CD4-positive, alpha-beta T cell treated with Interleukin-4 for 1 hour (primary cell): ENCODE results near the gene MYO15B.
"Not testable (repeated sequence)": the region's sequence is repeated elsewhere in the genome, so short reads cannot be mapped to it uniquely, and the experiment has no call there.

ENCODE experiments used
- DNase-seq, 2 donors: peaks; one replicate each; pipeline ENCODE4 v3.0.0-alpha.2; 2020 to 2022

The MYO15B gene

DNA sequence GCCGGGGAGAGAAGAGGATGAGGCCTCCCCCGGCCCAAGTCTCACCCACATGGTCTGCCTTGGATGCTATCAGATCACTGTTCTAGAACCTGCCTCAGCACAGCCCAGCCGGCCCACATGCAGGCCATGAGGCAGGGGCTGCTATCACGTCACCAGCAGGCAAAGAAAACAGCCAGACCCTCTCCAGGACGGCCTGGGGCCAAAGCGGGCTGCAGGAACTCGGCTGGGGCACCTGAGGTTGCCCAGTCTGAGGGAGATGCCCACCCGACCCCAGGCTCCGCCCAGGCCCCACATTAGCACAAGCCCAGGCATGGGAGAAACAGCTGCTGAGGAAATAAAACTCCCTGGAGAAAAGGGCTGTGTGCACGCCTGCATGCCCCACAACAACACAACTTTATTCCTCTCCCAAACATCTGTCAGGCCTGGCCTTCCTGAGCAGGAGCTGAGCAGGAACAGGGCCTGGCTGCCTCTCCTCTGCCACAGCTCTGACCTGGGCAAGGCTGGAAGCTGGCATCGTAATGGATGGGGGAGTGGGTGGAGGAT is 39.0 kb downstream of the MYO15B start:
- no peak for DNase-seq

DNA sequence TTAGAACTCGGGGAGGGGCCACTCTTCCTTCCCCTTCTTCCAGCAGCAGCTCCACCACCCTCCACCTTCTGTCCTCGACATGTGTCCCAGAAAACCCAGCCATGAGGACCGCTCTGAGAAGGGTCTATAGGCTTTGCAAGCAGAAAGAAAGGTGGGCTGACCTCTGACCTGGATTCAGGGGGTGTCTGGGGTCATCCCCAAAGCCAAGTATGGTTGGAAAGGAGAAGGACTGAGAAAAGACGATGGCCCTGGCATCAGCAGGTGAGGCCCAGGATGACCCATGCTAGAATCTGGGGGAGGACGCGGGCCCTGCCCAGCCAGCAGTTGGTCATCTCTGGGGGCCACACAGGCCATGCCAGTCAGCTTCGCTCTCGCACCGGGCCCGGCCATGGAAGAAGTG is 39.5 kb downstream of the MYO15B start:
- DNase-seq = no peak

DNA sequence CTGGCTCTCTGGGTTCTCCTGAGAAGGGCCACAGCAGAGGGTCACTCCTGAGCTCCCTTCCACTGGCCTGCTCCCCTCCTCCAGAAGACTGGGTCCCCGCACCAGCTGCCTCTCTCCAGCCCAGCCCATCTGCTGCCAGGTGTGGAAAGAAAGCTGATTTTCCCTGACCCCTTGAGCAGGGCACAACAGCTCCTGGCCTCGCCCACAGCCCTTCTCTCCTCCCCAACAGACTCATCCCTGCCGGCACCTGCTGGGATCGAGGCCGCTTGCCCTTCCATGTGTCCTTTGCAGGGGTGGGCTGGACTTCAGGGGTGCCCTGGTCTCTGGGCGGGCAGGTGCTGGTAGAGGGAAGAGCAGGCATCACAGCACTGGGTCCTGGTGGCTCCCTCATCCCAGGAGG is 40.8 kb downstream of the MYO15B start:
- no peak for DNase-seq

DNA sequence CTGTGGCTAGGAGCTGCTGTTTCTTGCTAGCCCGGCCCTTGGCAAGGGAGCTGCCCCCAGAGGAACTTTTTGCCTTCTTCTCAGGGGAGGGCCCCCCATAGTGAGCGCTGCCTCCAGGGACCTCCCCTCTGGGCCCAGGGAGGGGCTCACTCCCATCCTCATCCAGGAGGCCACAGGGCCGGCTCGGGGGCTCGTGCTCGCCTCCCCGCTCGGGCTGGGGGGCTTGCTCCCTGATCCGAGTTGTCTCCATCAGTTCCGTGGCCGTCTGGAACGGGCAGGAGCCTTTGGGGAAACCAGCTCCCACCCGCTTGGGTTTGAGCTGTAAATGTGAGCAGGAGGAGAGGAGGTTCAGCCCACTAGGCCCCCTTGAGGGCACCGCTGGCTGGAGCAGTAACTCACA is 41.6 kb downstream of the MYO15B start:
- DNase-seq = no peak

DNA sequence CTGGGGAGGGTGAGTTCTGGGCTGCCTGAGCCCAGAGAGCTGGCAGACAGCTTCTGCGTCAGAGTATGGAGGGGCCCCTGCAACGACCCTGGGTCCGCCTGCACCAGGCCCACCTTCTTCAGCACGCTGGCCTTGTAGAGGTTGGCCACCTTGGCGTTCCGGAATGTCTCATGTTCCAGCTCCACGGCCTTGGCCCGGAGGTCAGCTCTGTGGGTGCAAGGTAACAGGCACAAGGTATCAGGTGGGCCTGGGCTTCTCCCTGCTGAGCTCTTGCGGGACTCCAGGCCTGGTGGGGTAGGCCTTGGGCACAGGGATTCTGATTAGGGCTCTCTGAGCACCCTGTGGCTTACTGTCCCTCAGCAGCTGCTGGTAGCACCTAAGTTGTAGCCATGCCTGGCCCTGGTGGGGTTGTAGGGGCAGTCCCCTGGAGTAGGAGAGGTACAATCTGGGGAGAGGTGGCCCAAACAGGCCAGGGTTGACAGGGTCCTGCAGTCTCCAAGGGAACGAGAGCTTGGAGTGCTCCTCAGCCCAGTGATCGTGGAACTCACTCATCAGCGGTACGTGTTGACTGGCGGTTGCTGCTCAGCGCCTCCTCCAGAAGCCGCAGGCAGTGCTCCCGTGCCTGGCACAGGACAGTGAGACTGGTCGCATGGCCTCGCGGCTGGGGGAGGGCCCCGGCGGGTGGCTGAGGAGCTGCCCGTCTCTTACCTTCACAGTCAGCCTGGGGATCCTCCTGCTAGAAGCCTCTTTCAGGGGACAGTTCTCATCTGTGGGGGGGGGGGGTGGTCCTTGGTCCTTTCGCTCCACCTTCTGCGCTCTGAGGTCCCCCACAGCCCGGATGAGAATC is 42.7 kb downstream of the MYO15B start:
- no peak for DNase-seq

DNA sequence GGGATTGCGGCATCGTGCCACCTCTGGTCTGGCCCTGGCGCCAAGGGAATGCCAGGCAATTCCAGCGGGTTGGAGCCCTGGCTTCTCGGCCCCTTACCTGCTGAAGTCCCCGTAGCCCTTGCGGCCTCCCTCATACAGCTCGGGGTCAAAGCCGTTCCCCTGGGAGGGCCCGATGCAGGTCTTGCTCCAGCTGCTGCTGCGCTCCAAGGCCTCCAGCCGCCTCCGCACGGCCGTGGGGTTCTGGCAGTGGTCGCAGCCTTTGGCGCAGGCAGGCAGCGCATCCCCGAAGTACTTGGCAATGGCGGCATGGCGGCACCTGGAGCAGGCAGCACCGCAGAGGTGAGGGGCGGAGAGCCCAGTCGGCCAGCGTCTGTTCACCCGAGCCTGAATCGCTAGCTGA is 43.8 kb downstream of the MYO15B start:
- no peak for DNase-seq

DNA sequence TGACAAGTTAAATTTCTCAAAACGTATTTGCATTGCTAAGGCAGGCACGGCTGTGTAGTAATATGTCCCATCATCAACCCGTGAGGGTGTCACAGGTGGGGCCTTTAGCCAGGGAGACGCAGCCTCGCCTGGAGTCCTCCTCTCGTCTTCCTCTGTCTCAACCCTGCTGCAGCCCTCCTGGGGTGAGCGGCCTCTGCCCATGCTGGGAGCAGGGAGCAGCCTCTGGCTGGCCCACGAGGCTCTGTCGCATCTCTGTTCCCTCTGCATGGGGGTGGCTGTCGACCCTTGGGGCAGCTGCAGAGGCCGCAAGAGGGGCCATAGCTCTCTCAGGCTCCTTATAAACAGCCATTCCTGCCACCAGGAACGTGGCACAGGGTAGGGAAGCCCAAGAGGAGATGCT is 44.8 kb downstream of the MYO15B start:
- no peak for DNase-seq

DNA sequence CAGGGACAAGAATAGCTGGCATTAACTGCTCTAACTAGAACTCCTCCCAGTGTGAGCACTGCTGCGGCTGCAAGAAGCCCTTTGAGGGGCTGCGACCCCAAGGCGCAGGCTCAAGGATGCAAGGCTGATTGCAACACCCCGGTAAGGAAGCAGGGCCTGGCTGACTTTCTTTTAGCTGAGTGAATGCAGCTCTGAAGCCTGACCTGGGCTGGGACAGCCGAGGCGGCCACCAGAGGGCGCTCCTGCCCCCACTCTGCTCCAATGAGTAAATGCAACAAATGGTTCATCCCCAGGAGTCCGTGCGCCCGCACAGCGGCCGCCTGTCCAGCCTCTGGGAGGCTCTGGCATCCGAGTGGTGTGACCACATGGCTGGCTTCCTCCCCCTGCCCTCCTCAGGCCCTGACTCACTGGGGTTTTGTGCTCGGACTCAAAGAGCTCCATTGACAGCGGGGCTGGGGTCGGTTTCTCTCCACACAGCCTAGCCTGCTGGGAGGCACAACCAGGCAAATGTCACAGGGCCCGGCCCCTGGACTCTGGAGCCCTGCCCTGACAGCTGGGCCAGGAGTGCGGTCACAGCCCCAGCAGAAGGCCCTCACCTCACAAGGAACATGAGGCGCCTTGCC is 45.4 kb downstream of the MYO15B start, which contains the start of gene SMIM5:
Gene SMIM5 (plus strand): TSS at position 572 of the 623 bp plus-strand sequence. CDS start 6,768 bp downstream, outside the sequence.
- DNase-seq = peak; percentile 78 to 81

DNA sequence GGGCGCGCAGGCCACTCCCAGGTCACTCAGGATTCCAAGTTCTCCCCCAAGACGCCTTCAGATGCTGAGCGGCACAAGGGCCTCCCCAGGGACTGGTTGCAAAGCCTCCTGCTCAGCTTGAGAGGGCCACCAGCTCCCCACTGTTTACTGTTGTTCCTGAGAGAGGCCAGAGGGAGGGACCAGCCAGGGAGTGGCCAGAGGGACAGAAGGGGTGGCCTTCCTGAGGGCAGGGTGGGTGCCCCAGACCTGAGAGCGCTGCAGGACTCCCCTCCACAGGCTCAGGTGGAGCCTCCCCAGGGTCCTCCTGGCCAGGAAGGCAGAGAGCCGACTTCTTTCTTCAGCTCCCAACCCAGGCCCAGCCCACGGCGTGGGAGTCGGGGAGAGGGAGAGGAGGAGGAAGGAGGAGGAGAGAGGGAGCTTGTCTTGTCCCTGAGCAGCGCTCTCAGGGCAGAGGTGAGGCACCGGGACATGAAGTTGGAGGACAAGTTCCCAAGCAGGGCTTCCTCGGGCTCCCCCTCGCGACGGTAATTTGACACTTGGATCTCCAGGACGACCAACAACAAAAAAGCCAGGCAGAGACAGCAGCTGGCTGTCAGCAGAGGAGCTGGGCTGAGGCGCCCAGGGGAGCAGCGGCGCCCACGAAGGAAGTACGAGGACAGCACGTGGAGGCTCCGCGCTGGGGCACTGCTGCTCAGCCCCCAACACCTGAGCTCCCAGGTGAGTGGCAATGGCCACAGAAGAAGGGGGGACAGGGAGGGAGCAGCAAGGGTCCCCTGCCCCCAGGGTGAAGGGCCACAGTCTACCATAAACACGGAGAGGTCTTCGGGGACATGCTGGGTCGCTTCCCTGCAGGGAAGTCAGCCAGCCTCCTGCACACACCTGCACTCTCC is 46.1 kb downstream of the MYO15B start:
- peak; percentile 51 to 57 for DNase-seq

DNA sequence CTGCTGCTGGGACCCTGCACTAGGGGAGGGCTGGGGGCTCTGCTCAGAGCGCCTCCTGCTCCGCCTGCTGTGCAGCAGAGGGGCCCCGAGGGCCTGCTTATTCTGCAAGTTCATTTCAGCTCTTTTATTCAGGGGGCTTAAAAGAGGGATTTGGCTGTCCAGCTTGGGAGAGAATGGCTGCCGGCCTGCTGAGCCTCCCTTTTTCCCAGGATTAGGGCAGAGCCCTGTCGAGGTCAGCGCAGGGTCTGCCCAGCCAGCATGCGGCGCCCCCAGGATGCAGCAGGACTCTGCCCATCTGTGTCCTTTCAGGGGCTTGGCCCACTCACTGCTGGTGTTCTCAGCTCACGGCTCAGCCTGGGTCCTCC is 46.8 kb downstream of the MYO15B start:
- DNase-seq = no peak

DNA sequence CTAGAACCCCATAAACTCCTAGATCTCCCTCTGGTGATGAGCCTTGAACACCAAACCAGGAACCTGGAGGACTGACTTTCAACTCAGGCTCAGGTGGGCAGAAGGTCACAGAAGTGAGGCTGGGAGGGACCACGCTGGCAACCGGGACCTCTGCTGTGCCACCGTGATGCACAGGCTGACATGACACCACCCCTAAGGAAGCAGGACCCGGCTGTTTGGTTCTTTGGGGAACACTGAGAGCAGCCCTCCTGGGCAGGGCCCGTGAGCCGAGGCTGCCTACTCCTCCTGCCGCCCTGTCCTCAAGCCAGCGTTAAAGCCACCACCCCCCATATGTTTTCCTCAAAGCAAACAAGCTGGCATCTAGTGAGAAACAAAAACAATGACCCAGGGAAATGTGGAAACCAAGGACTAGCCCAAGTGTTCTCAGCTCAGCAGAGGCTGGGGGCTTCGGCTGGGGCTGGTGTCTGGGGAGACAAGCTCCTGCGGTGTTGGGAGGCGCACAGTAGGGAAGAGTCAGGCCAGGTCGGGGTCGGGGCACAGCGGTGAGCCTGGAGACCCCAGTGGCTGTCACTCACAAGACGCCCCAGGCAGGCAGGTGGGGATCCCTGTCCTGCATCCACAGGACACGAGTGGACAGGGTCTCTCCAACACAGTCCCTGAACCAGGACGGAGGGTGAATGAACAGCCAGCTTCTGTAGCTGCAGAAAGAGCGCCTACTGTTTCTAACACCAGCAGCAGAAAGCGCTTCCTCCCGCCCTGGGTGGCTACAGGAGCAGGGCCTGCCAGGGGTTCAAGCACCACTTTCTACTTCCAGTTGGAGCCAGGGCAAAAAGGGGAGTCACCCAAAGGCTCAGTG is 47.4 kb downstream of the MYO15B start:
- no peak for DNase-seq

DNA sequence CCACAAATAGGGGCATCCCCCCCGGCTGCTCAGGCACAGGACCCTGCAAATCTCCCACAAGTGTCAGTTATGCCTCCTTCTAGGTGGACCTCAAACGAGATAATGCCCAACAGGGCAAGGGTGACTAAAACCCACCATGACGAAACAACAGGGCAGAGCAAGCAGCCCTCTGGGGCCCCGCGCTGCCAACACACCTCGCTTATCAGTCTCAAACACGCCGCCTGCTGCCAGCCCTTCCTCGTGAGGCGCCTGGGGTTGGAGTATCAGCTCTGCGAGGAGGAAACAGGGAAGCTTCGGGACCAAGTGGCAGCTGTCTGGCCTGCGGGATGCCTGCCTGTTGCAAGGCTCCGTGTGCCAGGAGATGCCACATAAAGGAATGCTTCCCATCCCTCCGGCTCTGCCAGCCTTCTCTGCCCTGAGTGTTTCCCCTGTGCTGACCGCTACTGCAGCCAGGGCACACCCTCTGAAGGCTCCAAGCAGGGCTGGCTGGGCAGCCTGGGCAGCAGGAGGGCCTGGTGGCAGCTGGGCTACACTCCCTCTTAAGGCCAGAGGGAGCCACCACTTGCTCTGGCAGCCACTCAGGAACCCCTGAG is 48.1 kb downstream of the MYO15B start:
- DNase-seq = no peak

DNA sequence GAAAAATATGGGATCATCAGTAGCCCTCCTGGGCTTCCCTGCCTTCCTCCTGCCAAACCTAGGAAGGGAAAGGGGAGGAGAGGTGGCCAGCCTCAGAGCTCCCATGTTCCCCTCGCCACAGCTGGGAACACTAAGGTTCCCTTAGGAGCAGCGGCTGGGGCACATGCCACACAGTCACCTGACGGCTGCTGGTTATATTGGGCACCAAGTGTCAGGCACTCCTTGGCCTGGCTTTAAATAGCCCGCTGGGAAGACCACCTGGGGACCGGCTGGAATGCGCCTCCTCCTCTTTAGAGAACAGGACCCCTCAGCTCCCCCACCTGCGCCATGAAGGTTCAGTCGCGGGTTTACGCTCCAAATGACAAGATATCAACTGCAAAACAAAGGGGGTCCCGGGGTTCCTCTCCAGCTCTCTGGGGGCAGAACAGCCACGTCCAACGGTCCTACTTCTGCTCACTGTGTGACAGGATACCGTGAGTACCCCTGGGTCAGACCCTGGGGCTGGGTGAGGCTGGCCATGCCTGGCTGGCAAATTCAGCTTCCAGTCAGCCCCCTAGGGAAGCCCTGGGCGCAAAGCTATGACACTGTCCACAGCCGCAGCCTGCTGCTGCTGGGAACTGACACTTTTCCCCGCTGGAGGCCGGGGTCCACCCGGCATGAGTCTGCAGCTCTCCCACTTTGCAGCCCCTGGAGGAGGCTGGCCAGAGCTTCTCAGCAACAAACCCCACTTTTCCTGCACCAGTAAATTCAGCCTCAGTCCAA is 49.0 kb downstream of the MYO15B start:
- no peak for DNase-seq

DNA sequence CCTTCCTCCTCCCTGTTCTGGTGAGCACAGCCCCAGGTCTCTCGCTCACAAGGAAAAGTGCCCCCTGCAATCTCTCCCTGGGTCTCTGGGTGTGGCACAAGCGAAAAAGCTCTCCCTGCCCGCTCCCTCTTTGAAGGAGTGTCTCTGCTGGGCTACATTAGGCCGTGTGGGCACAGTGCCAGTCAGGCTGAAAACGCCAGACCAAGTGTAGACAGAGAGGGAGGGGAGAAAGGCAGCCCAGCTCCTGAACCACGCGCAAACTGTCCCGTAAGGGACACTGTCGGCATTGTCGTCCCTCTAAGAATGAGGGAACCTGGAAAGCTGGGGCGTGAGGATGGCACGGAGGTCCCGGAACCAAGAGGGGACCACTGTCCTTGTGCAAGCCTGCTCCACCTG is 49.5 kb downstream of the MYO15B start:
- DNase-seq = no peak

DNA sequence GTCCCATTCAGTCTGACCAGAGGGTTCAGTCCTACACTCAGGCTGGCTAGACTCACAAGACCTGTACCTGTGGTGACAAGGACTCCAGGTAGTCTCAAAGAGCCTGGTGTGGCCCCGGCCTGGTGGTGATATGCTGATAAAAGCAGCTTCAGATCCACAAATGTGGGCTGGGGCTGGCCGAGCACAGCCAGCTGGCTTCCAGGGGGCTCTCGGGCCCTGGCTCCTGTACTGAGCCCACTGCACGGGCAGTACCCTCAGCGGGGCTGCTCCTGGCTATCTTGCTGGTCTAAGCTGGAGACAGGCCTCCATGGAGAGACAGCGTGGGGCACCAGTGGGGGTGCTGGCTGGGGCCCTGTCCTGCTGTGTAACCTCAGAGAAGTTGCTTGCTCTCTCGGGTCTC is 50.0 kb downstream of the MYO15B start:
- no peak for DNase-seq

DNA sequence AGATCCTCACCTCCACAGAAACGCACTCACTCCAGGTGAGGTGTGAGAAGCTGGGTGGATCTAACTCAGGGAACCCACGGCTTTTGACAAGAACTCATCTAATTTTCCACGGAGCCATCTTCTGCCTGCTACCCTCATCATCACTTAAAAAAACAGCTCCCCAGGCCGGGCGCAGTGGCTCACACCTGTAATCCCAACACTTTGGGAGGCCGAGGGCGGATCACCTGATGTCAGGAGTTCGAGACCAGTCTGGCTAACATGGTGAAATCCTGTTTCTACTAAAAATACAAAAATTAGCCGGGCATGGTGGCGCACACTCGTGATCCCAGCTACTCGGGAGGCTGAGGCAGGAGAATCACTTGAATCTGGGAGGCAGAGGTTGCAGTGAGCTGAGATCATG is 50.4 kb downstream of the MYO15B start:
- not testable (repeated sequence) for DNase-seq

DNA sequence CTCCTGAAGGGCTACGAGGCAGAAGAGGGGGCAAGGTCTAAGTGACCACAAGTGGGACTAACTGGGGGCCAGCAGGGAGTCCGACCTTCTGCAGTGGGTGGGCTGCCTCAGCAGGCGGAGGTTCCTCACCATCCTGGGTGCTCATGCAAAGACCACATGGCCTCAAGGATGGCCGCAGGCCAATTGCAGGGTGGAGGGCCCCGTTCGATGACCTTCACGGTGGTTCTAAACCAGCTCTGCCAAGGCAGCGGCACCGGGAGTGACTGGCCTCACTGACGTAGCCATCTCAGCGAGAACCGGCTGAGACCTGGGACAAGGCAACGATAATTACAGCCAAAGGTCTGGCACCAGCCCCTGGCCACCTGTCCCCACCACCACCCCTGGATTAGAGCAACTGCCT is 51.3 kb downstream of the MYO15B start:
- DNase-seq = no peak

DNA sequence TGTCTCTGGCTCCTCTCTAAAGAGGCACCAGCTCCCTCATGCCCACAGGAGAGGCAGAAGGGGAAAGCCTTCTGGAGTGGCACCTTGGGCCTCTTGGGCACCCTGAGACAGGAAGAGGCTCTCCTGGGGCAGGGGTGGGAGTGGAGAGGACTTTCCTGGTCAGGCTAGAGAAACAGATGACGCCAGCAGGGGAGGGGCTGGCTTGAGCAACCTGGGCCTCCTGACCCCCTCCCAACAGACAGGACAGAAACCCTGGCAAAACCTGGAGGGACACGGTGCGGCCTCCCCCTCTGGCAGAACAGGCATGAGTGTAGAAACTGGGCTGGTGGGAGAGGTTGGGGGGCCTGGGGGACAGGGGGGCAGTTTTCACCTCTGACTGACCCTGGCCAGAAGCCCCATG is 51.7 kb downstream of the MYO15B start:
- no peak for DNase-seq

DNA sequence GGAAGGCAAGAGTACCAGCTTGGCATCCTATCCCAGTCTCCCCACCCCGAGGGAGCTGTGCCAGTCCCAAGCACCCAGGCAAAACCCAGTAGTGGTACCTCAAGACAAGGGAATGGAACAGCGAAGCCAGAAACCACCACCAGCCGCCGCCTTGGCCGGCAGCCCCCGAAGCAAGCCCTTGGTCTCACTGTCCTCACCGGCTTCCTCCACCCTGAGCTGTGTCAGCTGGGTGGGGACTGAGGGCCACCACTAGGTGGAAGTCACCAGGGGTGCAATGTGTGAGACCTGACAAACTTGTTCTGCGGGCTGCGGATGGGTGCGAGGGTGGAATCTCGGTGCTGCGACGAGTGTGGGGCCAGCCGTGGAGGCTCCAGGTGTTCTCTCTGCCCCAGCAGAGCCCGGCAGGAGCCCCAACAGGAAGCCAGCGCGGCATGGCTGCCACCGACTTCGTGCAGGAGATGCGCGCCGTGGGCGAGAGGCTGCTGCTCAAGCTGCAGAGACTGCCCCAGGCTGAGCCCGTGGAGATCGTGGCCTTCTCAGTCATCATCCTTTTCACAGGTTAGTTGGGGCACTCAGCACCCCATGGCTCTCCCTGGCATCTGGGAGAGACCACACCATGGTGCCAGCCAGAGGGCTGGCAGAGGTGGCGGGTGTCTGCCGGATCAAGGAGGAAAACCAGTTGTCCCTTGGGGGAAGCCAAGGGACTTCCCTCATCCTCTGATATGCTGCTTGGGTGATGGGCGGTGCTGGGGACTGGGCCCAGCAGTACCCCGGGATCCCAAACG is 52.4 kb downstream of the MYO15B start:
- DNase-seq = no peak

DNA sequence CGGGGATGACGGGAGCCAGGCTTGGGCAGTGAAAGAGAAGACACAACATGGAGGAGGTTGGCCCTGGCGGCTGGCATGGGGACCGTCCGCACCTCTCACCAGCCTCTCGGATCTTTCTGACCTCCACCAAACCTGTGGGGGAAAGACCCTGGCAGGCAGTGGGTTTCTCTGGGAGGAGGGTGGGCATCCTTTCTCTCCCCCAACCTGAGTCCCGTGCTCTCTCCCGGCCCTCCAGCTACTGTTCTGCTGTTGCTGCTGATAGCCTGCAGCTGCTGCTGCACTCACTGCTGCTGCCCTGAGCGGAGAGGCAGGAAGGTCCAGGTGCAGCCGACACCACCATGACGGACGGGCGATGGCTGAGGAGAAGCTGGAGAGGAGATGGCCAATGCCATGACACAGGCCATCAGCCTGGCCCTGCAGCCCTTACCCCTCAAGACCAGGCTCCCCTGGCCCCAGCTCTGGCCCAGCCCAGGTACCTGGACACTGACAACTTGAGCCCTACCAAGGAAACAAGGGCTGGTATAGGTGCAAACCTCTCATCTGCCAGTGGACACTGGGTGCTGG is 53.0 kb downstream of the MYO15B start:
- DNase-seq = no peak
